HG03103 (cell line): Measurements from ENCODE around the gene DHX29.

Experiments
- ATAC-seq: cut with Tn5 transposase; IDR thresholded peaks from one replicate; pipeline ENCODE4 v1.9.1; 2021; ENCODE audit warnings: low read depth; ENCODE audit not compliant: unreplicated experiment

The DHX29 gene

DNA sequence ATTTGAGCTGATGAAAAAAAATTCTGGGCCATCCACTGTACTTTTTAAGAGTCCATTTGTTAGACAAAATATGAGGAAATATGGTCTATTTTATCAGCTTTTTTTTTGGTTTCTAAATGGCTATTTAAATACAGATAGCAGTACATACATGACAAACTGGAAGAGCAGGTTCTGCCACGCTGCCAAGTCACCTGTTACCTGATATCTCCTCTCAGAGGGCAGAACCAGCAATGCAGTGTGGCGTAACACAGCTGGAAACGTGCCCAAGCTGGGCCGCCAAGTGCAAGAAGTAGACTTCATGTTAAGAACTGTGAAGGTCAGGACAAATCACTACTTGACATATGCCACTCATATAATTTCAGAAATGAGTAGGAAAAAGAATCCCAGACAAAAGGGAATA, 88.5 kb downstream of the DHX29 start:
- no peak for ATAC-seq

DNA sequence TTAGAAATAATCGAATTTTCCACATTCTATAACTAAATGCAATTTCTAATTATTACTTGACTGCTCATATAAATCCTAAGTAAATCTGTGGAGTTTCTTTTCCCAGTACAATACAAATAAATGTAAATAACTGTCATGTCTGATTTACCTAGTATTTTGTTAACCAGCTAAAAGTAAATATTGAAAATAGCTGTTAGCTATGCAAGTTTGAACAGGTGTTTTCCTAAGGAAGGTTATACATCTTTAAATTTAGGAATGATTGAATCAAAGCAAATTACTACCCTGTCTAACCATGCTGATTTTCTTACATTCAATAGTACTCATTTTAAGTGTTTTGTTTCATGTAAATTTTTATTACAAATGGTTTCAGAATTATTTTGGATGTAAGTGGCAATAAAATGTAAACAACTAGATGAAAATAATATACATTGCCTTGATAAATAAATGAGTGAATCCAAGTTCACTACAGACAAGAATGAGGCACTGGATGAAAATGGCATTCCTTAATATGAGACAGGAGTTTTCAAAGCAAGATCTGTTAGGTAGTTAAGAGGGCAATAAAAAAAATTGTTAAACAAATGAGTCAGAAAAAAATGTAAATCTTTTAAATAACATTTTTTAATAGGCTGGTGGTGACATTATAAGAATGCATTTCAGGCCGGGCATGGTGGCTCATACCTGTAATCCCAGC, 96.2 kb downstream of the DHX29 start:
- no peak for ATAC-seq
